Measurements from ENCODE around the gene SLC25A26. TPM values are rescaled to one million over a fixed set of nuclear protein-coding genes. Genes with fewer than 3 reads are reported as not detected.

The SLC25A26 gene
- polyA plus RNA-seq, 1 experiment, result 16.4 TPM

- ChIA-PET CTCF (interaction anchor here (1.2 to 1.3 kb wide), 2 partner anchors 23 to 84 kb away, joined by 3 to 4 read pairs; no protein-coding TSS in a partner anchor), POLR2A (no interaction called here)
- Histone ChIP-seq H3K9me3 (ENCODE audit: control insufficient read depth, insufficient read depth, low read length) (peaks cover 4% of the 10 kb centered on the region; the same call in 1 of the 2 replicates), H3K4me3 (ENCODE audit: low read depth, low read length) (no peak overlapping the region), H3K27me3 (ENCODE audit: control insufficient read depth, insufficient read depth, low read length) (no peaks in the 10 kb centered on the region), H3K27ac (ENCODE audit: low read depth, low read length) (no peak overlapping the region)
- no peak for TF ChIP-seq CTCF (IDR thresholded peaks at IDR 0.05; ENCODE audit: low read depth, low read length)
- DNase-seq (ENCODE audit: low read depth, low spot score), result no peak
These were observed 179.8 kb downstream of the SLC25A26 start for GRCh38 chr3:66400411-66401156.

- Histone ChIP-seq H3K9me3 (ENCODE audit: control insufficient read depth, insufficient read depth, low read length) (peaks cover 4% of the 10 kb centered on the region; the same call in 1 of the 2 replicates), H3K27ac (ENCODE audit: low read depth, low read length) (no peak overlapping the region)
- POLR2A ChIA-PET, result no interaction called here
These were observed 180.4 kb downstream of the SLC25A26 start for GRCh38 chr3:66401157-66401550.

GRCh38 chr3:66401675-66402491 lies 181.1 kb downstream of the SLC25A26 start:
- CTCF ChIA-PET, result interaction anchor here (1.2 to 3.2 kb wide), 3 partner anchors 24 to 420 kb away, joined by 3 to 12 read pairs (median 4); no protein-coding TSS in a partner anchor
- POLR2A ChIA-PET, result no interaction called here

More at GRCh38 chr3:66401157-66401550, 180.4 kb downstream of the SLC25A26 start:
- Histone ChIP-seq H3K27me3 (ENCODE audit: control insufficient read depth, insufficient read depth, low read length) (no peaks in the 10 kb centered on the region), H3K4me3 (ENCODE audit: low read depth, low read length) (no peak overlapping the region)
- TF ChIP-seq CTCF (IDR thresholded peaks at IDR 0.05; ENCODE audit: low read depth, low read length), result no peak
- CTCF ChIA-PET, result interaction anchor here (1.2 kb wide), 2 partner anchors 83 to 421 kb away, joined by 3 to 4 read pairs; no protein-coding TSS in a partner anchor
- DNase-seq (ENCODE audit: low read depth, low spot score), result no peak

GRCh38 chr3:66402596-66403290 lies 181.9 kb downstream of the SLC25A26 start:
- TF ChIP-seq CTCF (IDR thresholded peaks at IDR 0.05; ENCODE audit: low read depth, low read length), result no peak
- Histone ChIP-seq H3K27me3 (ENCODE audit: control insufficient read depth, insufficient read depth, low read length) (no peaks in the 10 kb centered on the region), H3K4me3 (ENCODE audit: low read depth, low read length) (no peak overlapping the region), H3K9me3 (ENCODE audit: control insufficient read depth, insufficient read depth, low read length) (peaks cover 4% of the 10 kb centered on the region; the same call in 1 of the 2 replicates), H3K27ac (ENCODE audit: low read depth, low read length) (peak overlapping the region; percentile 31)
- CTCF ChIA-PET, result interaction anchor here (1.6 to 3.2 kb wide), 2 partner anchors 25 to 126 kb away, joined by 4 to 12 read pairs; no protein-coding TSS in a partner anchor
- no peak for DNase-seq (ENCODE audit: low read depth, low spot score)
- POLR2A ChIA-PET, result no interaction called here

More at GRCh38 chr3:66401675-66402491, 181.1 kb downstream of the SLC25A26 start:
- Histone ChIP-seq H3K27me3 (ENCODE audit: control insufficient read depth, insufficient read depth, low read length) (no peaks in the 10 kb centered on the region), H3K4me3 (ENCODE audit: low read depth, low read length) (no peak overlapping the region), H3K9me3 (ENCODE audit: control insufficient read depth, insufficient read depth, low read length) (peaks cover 4% of the 10 kb centered on the region; the same call in 1 of the 2 replicates), H3K27ac (ENCODE audit: low read depth, low read length) (peak overlapping the region; percentile 31)
- TF ChIP-seq CTCF (IDR thresholded peaks at IDR 0.05; ENCODE audit: low read depth, low read length), result no peak
- DNase-seq (ENCODE audit: low read depth, low spot score), result no peak
